Middle frontal gyrus (tissue), 1 donor: ENCODE results near the gene CLDN18.

Experiments used
- DNase-seq: peaks from one replicate; pipeline ENCODE4 v3.0.0-alpha.2; 2015; ENCODE audit warnings: low spot score; ENCODE audit errors: extremely low spot score

The CLDN18 gene

DNA sequence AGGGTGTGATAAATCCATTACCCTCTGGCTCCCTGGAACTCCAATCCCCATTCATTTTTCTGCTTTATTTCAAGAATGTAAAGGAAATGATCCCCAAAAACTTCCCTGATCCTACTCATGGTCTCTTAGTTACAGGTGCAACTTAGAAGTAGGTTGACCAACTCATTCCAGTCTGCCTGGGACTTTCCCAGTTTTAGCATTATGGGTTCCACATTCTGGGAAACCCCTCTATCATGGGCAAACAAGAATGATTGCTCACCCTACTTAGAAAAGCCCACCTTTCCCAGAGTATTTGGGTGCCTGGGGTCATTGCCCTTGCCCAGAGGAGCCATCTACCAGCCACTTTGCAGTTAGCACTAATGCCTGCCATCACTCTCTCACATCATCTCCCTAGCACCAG is 15.6 kb downstream of the CLDN18 start:
- no peak for DNase-seq

GRCh38 chr3:138027821-138028220 is 17.9 kb downstream of the CLDN18 start:
- DNase-seq, result no peak

- DNase-seq, result no peak
Observed at GRCh38 chr3:138030734-138031280, 20.8 kb downstream of the CLDN18 start.

DNA sequence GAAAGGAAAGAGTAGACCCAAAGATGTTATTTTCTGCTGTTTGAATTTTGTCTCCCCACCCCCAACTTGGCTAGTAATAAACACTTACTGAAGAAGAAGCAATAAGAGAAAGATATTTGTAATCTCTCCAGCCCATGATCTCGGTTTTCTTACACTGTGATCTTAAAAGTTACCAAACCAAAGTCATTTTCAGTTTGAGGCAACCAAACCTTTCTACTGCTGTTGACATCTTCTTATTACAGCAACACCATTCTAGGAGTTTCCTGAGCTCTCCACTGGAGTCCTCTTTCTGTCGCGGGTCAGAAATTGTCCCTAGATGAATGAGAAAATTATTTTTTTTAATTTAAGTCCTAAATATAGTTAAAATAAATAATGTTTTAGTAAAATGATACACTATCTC is 21.6 kb downstream of the CLDN18 start:
- no peak for DNase-seq

DNA sequence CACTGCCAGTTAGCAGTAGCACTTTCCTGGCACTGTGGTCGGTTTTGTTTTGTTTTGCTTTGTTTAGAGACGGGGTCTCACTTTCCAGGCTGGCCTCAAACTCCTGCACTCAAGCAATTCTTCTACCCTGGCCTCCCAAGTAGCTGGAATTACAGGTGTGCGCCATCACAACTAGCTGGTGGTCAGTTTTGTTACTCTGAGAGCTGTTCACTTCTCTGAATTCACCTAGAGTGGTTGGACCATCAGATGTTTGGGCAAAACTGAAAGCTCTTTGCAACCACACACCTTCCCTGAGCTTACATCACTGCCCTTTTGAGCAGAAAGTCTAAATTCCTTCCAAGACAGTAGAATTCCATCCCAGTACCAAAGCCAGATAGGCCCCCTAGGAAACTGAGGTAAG is 22.6 kb downstream of the CLDN18 start:
- no peak for DNase-seq

- no peak for DNase-seq
Observed at GRCh38 chr3:138033202-138033691, 23.3 kb downstream of the CLDN18 start.

GRCh38 chr3:138034918-138035317 is 25.0 kb downstream of the CLDN18 start:
- DNase-seq, result no peak

DNA sequence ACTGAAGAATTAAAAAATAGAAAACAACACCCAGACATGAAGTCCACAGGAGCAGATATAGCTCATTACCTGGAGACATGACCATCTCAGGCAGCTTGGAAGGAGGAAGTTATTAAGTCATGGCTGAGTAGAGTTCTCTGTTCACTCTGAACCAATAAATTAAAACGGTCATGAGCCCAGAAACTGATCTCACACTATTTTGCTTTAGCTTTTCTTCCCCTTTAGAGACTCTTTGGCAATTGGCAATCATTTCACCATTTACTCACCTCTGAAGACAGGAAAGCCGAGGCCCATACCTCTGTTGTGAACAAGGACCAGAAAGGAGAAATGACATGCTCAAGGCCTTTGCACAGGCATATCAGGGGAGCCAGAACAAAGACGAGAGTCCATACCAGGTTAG is 26.6 kb downstream of the CLDN18 start:
- no peak for DNase-seq

DNA sequence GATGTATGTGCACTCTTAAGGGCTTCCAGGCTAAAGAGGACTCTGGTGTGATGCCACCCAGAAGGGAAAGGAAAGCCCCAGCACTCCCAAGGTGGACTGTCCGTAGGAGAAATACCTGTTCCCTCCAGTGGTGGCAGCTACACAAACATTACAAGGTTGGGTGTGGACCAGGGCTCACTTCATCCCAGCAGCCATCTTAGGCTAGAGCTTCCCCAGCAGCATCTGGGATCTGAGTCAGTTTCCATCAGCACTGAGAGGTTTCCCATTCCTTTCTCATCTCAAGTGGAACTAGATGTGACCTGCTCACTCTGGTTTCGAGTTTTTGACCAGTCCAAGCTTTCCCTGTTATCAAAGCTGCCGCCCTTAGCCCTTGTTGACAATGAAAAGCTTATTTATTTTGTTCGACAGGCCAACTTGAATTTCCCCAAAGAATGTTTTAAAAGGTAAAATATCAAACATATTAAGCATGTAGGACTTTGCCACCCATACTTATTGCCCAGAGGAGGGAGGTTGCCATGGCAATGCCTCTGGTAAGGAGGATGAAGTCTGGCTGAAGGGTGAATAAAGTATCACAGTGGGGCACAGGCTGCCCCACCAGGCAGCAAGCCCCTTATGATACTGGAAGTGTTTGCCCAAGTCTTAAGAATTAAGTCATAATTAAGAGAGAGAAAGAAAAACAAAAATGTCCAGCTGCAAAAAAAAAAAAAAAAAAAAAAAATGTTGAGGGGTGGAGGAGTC is 28.9 kb downstream of the CLDN18 start:
- DNase-seq, result no peak

GRCh38 chr3:138042043-138042442 is 32.1 kb downstream of the CLDN18 start:
- no peak for DNase-seq

DNA sequence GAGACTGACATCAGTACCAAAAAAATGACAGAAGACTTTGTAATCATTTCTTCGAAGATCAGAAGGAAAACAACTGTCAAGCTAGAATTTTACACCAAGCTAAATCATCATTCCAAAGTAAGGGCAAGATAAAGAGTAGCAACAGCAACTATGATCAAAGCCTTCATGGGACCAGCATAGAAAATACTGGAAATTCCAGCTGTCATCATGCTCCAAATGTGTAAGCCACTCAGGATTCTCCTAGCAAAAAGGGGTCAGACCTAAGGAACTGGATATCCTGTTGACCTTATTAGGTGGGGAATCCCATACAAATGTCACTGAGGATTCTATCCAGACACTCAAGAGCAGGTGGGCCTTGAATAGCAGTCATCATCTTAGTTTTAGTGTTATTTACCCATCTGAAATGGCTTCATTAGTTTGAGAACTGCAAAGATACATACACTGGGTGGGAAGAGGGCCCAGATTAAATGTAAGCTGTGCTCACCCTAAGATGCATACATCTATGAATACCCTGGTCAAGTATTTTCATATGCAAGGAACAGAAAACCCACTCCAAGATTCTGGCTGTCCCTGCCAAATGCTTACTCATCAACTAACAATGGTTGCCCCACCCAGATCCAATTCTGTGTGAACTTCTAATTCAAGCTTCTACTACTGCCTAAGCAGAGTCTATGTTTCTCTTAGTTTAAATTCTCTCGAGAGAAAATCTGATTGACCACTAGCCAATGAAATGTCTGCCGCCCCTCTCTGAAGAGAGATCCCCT is 33.5 kb downstream of the CLDN18 start:
- DNase-seq, result no peak

DNA sequence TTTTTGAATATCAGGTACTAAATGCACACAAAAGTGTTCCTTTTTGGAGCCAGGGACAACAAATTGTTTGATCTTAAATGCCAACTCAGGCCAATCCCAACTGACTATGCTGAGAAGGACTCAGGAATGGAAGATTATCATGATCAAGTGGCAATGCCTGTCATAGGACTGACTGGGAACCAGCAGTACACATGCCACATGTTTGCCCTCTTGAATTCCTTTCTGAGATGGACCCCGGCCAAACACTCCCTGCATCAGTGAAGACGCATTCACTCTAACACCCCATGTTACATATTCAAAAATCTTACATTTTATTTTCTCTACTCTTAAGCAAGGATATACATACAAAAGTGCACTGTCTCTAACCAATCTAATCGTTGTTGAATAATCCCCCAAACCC is 36.1 kb downstream of the CLDN18 start:
- no peak for DNase-seq

DNA sequence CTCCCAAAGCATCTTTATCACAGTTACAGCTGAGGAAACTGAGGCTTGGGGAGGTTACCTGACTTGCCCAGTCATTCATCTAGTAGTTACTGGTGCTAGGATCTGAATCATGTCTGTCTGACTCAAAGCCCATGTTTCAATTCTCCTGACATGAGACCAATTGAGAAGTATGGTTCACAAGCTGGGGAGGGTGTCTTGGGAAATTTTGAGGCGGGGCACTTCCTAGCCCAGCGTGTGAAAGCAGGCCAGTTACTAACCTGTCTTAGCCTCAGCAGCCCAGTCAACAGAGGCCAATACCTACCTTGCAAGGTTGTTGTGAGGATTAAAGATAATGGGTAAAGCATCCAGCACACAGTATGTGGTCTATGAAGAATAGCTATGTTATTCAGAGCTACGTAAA is 37.0 kb downstream of the CLDN18 start:
- no peak for DNase-seq

DNA sequence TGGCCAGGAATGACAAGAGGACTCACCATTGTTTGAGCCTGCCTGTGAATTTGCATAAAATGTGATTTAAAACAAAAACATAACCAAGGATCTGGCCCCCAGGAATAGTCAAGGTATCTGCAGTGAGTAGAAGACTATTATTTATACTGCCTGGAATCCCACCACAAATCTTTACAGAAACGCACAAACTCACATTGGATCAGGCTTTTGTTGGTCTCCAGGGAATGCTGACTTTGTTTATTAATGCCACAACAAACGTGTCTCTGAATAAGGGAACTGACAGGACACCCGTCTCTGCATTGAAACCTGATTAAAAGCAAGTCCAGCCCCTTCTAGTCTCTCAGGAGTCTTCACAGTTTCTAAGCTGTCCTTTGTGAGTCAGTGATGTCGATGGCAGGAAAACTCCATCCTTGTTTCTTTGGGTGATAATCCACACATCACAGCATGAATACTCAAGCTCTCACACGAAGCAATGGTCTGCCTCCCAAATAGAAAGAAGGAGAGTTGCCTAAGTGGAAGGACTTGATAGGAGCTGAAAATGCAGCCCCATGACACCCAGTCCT is 37.7 kb downstream of the CLDN18 start:
- no peak for DNase-seq

GRCh38 chr3:138049157-138049919 is 39.4 kb downstream of the CLDN18 start:
- DNase-seq, result no peak

DNA sequence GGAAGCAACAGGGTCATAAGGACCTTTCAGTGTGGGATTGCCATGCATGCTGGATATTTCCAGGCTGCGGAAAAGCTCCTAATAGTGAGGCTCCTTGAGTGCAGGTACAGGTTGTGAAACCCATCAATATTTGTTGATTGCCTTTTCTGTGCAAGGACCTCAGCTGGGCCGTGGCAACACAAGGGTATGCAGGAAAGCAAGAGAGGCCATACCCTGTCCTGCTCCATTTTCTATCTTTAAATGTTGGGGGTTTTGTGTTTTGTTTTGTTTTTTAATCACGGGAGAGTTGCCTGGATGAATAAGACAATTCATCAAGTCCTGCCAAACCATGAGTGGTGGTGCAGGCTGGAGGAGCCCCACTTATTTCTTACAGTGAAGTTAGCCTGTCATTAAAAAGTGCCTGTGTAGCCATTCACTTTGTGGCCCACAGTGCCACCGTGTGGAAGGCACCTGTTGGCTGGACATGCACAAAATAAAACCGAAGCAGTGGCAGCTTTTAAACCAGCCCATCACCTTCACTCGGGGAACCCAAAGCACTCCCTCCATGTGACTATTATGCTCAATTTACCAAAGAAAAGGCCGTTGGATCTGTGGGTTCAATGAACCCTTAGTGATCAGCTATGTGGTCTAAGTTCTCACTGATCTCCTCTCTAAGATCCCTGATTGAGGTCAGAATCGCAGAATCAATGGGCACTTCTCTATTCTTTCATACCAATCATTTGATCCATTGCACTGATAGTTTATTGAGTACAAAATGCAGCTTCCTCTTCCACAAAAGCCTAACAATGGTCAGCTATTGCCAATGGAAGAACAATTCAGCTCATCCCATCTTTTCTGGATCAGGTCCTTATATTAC is 42.2 kb downstream of the CLDN18 start:
- no peak for DNase-seq

GRCh38 chr3:138054057-138054456 is 44.1 kb downstream of the CLDN18 start:
- DNase-seq, result no peak

GRCh38 chr3:138057384-138057783 is 47.4 kb downstream of the CLDN18 start:
- no peak for DNase-seq

- no peak for DNase-seq
Observed at GRCh38 chr3:138059261-138059660, 49.3 kb downstream of the CLDN18 start.

- no peak for DNase-seq
Observed at GRCh38 chr3:138060792-138061191, 50.8 kb downstream of the CLDN18 start.
